ENCODE measurements around the gene RUNX2.

The RUNX2 gene

DNA sequence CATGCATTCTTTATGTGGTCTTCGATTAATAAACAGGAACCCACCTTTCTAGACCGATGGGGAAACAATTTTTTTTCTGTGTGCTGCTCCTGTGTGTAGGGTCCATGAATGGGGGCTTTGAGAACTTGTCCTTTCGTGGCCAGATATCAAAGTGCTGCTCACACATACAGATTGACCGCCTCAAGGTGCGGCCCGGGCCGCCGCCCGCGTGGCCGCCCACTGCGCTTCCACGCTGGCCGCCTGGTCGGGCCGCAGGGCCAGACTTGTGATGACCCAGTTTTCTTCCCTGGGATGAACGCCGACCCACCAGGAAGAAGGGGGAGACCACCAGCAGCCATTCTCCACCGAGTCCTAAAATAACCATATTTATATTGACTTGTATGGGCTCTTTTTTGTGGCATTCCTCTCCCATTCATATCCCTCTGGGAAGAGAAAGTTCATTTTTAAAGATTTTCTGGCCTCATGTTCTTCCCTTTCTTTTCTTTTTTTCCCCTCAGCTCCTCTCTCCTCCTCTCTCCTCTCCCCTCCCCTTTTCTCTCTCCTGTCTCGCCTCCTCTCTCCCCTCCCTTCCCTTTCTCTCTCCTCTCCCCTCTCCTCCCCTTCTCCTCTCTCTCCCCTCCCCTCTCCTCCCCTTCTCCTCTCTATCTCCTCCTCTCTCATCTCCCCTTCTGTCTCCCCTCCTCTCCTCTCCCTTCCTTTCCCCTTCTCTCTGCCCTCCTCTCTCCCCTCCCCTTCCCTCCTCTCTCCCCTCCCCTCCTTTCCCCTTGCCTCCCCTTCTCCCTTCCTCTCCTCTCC lies 314.4 kb downstream of the RUNX2 start:
- Histone ChIP-seq H3K4me1 (ENCODE audit: control insufficient read depth, insufficient read depth, low read length) (no peaks in the 10 kb centered on the region), H3K9me3 (ENCODE audit: control insufficient read depth, insufficient read depth, low read depth, low read length) (no peaks in the 10 kb centered on the region), H3K27ac (ENCODE audit: extremely low read depth, low read depth, low read length) (no peak overlapping the region), H3K36me3 (ENCODE audit: control insufficient read depth in 2 of 2, insufficient read depth in 1 of 2, low read length in 2 of 2) (no peaks in the 10 kb centered on the region), H3K4me3 (ENCODE audit: low read depth, low read length) (no peak overlapping the region)
- POLR2A ChIA-PET, result no interaction called here
- TF ChIP-seq ZFP69B (tag by site-specific recombination; IDR thresholded peaks at IDR 0.05) (no peak), WT1 (tag by site-specific recombination; IDR thresholded peaks at IDR 0.05) (peak; percentile 76), PRDM1 (tag by site-specific recombination; IDR thresholded peaks at IDR 0.05) (peak; percentile 70)
- TF ChIP-seq, protein P1, sequence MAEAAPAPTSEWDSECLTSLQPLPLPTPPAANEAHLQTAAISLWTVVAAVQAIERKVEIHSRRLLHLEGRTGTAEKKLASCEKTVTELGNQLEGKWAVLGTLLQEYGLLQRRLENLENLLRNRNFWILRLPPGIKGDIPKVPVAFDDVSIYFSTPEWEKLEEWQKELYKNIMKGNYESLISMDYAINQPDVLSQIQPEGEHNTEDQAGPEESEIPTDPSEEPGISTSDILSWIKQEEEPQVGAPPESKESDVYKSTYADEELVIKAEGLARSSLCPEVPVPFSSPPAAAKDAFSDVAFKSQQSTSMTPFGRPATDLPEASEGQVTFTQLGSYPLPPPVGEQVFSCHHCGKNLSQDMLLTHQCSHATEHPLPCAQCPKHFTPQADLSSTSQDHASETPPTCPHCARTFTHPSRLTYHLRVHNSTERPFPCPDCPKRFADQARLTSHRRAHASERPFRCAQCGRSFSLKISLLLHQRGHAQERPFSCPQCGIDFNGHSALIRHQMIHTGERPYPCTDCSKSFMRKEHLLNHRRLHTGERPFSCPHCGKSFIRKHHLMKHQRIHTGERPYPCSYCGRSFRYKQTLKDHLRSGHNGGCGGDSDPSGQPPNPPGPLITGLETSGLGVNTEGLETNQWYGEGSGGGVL (tag by site-specific recombination; IDR thresholded peaks at IDR 0.05), result 0 out of 2 replicates have a peak, but pooled peaks have one; percentile 15
- CTCF ChIA-PET, result interaction anchor here (0.9 kb wide), 1 partner anchor 25 kb away, joined by 8 read pairs; no protein-coding TSS in a partner anchor

DNA sequence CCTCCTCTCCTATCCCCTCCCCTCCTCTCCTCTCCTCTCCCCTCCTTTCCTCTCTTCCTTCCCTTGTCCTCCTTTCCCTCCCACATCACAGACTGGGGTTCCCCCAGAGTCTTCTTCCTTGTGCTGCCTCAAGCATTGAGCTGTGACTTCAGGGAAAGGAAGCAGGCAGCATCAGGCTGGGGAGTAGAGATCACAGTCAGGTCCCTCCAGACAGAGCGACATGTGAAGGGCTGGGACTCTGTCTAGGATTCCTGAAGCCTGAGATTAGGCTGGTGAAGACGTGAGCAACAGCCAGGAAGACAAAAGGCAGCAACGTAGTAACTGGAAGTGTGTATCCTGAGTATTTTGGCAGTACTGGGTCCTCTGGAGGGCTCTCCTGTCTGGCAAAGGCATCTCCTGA lies 315.0 kb downstream of the RUNX2 start:
- no peaks in the 10 kb centered on the region for H3K4me1 ChIP-seq (ENCODE audit: control insufficient read depth, insufficient read depth, low read length)
- no peak for TF ChIP-seq KLF1 (tag by site-specific recombination; IDR thresholded peaks at IDR 0.05)
- TF ChIP-seq ZNF121 (tag by site-specific recombination; IDR thresholded peaks at IDR 0.05), result no peak
- TF ChIP-seq ZNF274 (IDR thresholded peaks at IDR 0.05; ENCODE audit: low read length), result no peak
- TF ChIP-seq ZNF274 (tag by site-specific recombination; IDR thresholded peaks at IDR 0.05; ENCODE audit: borderline replicate concordance), result no peak
- no peak for TF ChIP-seq OSR2 (tag by site-specific recombination; IDR thresholded peaks at IDR 0.05)
- TF ChIP-seq, protein P2, sequence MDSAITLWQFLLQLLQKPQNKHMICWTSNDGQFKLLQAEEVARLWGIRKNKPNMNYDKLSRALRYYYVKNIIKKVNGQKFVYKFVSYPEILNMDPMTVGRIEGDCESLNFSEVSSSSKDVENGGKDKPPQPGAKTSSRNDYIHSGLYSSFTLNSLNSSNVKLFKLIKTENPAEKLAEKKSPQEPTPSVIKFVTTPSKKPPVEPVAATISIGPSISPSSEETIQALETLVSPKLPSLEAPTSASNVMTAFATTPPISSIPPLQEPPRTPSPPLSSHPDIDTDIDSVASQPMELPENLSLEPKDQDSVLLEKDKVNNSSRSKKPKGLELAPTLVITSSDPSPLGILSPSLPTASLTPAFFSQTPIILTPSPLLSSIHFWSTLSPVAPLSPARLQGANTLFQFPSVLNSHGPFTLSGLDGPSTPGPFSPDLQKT (IDR thresholded peaks at IDR 0.05; ENCODE audit: borderline replicate concordance, low read depth, low read length), result no peak
- TF ChIP-seq, protein P3, sequence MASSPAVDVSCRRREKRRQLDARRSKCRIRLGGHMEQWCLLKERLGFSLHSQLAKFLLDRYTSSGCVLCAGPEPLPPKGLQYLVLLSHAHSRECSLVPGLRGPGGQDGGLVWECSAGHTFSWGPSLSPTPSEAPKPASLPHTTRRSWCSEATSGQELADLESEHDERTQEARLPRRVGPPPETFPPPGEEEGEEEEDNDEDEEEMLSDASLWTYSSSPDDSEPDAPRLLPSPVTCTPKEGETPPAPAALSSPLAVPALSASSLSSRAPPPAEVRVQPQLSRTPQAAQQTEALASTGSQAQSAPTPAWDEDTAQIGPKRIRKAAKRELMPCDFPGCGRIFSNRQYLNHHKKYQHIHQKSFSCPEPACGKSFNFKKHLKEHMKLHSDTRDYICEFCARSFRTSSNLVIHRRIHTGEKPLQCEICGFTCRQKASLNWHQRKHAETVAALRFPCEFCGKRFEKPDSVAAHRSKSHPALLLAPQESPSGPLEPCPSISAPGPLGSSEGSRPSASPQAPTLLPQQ (tag by site-specific recombination; IDR thresholded peaks at IDR 0.05), result no peak
- no peak for TF ChIP-seq ZNF394 (tag by site-specific recombination; IDR thresholded peaks at IDR 0.05; ENCODE audit: borderline replicate concordance)
- TF ChIP-seq ZNF155 (tag by site-specific recombination; IDR thresholded peaks at IDR 0.05), result no peak
- TF ChIP-seq ZNF302 (tag by site-specific recombination; IDR thresholded peaks at IDR 0.05; ENCODE audit: low read depth), result no peak
- TF ChIP-seq, protein P4, sequence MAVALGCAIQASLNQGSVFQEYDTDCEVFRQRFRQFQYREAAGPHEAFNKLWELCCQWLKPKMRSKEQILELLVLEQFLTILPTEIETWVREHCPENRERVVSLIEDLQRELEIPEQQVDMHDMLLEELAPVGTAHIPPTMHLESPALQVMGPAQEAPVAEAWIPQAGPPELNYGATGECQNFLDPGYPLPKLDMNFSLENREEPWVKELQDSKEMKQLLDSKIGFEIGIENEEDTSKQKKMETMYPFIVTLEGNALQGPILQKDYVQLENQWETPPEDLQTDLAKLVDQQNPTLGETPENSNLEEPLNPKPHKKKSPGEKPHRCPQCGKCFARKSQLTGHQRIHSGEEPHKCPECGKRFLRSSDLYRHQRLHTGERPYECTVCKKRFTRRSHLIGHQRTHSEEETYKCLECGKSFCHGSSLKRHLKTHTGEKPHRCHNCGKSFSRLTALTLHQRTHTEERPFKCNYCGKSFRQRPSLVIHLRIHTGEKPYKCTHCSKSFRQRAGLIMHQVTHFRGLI (tag by site-specific recombination; IDR thresholded peaks at IDR 0.05), result no peak
- TF ChIP-seq, protein P1 (tag by site-specific recombination; IDR thresholded peaks at IDR 0.05), result no peak
- no peak for TF ChIP-seq ZNF600 (tag by site-specific recombination; IDR thresholded peaks at IDR 0.05)
- TF ChIP-seq ZNF544 (tag by site-specific recombination; IDR thresholded peaks at IDR 0.05), result no peak
- no peak for TF ChIP-seq GLI4 (tag by site-specific recombination; IDR thresholded peaks at IDR 0.05)
- no peak for TF ChIP-seq ZNF223 (tag by site-specific recombination; IDR thresholded peaks at IDR 0.05)
- ChIA-PET CTCF (no interaction called here), POLR2A (no interaction called here)
- no peak overlapping the region for H3K4me3 ChIP-seq (ENCODE audit: low read depth, low read length)
- H3K27ac ChIP-seq (ENCODE audit: extremely low read depth, low read depth, low read length), result no peak overlapping the region
- H3K36me3 ChIP-seq (ENCODE audit: control insufficient read depth in 2 of 2, insufficient read depth in 1 of 2, low read length in 2 of 2), result no peaks in the 10 kb centered on the region
- H3K9me3 ChIP-seq (ENCODE audit: control insufficient read depth, insufficient read depth, low read depth, low read length), result no peaks in the 10 kb centered on the region
